SK-N-MC (cell line): ENCODE measurements around the gene CNPY2.

Source experiments
- DNase-seq: peaks from one replicate; pipeline ENCODE4 v3.0.0-alpha.2; 2011; ENCODE audit warnings: low read depth, low spot score
- H3K27ac ChIP-seq: fragments of 200-600 bp; sonication (generic); 2 replicates; pipeline ENCODE4 v1.5.1; 2016; ENCODE audit warnings: mixed run types
- H3K36me3 ChIP-seq: fragments of 200-600 bp; sonication (generic); 2 replicates; pipeline ENCODE4 v1.6.1; 2017; ENCODE audit warnings: antibody characterized with exemption, low read length, mixed read lengths; ENCODE audit not compliant: insufficient read depth
- H3K4me3 ChIP-seq: fragments of 200-600 bp; sonication (generic); 2 replicates; pipeline ENCODE4 v1.5.1; 2016
- H3K9ac ChIP-seq: fragments of 200-600 bp; sonication (generic); 2 replicates; pipeline ENCODE4 v1.8.0; 2017; ENCODE audit warnings: mixed run types, mixed read lengths; ENCODE audit not compliant: insufficient read length
- H3K9me3 ChIP-seq: fragments of 200-600 bp; sonication (generic); 2 replicates; pipeline ENCODE4 v1.6.1; 2017; ENCODE audit warnings: low read depth, mild to moderate bottlenecking, antibody characterized with exemption, low read length, moderate library complexity, mixed read lengths
- EZH2 ChIP-seq: fragments of 200-600 bp; sonication (generic); IDR thresholded peaks from one replicate; pipeline ENCODE4 v1.6.1; 2017; ENCODE audit warnings: antibody characterized with exemption
- FOXP2 ChIP-seq: optimal IDR thresholded peaks from 2 replicates; pipeline ENCODE3; 2011; ENCODE audit warnings: mild to moderate bottlenecking, moderate library complexity; ENCODE audit not compliant: insufficient read depth; ENCODE audit errors: extremely low read length, control extremely low read depth
- POLR2AphosphoS5 ChIP-seq: IDR thresholded peaks from 2 replicates; pipeline ENCODE4 v1.6.1; 2012; ENCODE audit warnings: mild to moderate bottlenecking, low read depth, low read length, borderline replicate concordance

The CNPY2 gene

GRCh38 chr12:56315622-56316473 lies at the start of gene CNPY2:
Gene CNPY2, minus strand, starts transcription at chr12:56315988. Its CDS starts 771 bp downstream, at chr12:56315217.
- H3K36me3 ChIP-seq = peaks cover 14% of the 10 kb centered on the region
- H3K9me3 ChIP-seq = no peaks in the 10 kb centered on the region
- peak within 1 kb of the TSS; percentile 98 for H3K4me3 ChIP-seq
- DNase-seq = peak; percentile 87
- no peak for TF ChIP-seq EZH2
- TF ChIP-seq POLR2AphosphoS5 = peak; percentile 94
- peak; percentile 74 for TF ChIP-seq FOXP2
- H3K9ac ChIP-seq = peak within 1 kb of the TSS; percentile 92
- peak within 1 kb of the TSS; percentile 88 for H3K27ac ChIP-seq

DNA sequence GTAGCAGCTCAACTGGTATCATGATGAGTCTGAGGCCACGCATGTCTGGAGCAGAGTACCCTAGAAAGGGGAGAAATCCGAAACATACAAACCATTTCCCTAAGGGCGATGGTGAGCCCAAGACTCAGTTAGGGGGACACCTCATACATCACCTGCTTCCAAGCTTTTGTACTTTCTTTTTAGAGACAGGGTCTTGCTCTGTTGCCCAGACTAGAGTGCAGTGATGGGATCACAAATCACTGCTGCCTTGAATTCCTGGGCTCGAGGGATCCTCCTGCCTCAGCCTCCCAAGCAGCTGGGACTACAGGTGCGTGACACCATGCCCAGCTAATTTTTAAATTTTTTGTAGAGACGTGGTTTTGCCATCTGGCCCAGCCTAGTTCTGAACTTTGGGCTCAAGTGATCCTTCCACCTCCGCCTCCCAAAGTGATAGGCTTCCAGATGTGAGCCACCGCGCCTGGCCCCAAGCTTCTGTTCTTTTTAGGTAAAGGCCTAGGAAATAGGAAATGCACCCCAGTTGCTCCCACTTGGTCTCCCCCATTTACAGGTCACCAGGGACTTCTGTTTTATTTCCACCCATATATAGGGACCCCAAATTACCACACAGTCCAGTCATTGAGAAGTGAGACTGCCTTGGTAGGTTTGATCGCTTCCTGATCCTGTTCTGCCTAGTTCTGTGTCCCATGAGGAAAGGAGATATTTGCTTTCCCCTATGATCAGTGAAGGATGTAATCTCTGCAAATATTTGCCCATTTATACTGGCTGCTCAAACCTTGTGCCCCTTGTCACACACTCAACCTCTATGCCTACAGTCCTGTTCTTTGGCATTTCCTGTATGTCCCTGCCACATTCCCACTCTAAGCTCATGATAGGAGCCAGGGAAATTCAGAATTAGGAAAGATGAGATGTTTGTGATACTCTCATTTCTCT lies 46.6 kb upstream of the CNPY2 start, which contains the start of gene APOF:
Gene APOF (minus strand): TSS at position 728 of the 930 bp plus-strand sequence. CDS start 112 bp downstream, at position 616.
- H3K36me3 ChIP-seq = no peaks in the 10 kb centered on the region
- no peak within 1 kb of the TSS for H3K4me3 ChIP-seq
- DNase-seq = no peak
- TF ChIP-seq POLR2AphosphoS5 (no peak), EZH2 (no peak), FOXP2 (no peak)
- H3K9me3 ChIP-seq = no peaks in the 10 kb centered on the region
- H3K9ac ChIP-seq = no peak within 1 kb of the TSS
- H3K27ac ChIP-seq = no peak within 1 kb of the TSS

DNA sequence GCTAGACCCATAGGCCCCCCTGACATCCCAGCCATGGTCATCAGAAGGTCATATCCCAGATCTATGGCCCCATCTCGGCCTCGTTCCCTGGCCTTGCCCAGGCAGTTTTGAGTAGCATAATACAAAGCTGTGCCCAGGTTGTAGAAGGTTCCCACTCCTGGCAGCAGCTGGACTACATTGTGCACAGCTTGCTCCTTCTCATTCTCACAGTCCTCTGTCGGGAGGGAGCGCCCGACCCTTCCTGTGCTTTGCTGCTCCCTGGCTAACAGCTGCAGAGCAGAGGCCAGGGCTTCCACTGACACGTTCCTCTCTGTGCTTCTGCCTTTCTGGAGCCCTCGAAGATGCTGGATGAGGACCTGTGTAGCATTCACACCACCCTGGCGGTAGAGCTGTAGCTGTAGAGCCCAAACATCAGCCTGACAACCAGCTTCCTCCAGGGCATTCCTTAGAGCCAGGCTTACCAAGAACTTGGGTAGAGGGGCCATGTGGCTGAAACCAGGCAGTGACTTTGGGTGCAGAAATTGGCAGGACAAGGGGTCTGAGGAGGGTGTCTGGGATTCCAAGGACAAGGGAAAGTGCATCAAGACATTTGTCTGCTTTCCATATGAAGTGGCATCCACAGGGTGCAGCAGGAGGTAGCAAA lies 45.8 kb upstream of the CNPY2 start:
- no peak overlapping the region for H3K27ac ChIP-seq
- H3K36me3 ChIP-seq = no peaks in the 10 kb centered on the region
- no peaks in the 10 kb centered on the region for H3K9me3 ChIP-seq
- DNase-seq = no peak
- H3K4me3 ChIP-seq = no peak overlapping the region
- TF ChIP-seq FOXP2 (no peak), EZH2 (no peak), POLR2AphosphoS5 (no peak)
- no peak overlapping the region for H3K9ac ChIP-seq

DNA sequence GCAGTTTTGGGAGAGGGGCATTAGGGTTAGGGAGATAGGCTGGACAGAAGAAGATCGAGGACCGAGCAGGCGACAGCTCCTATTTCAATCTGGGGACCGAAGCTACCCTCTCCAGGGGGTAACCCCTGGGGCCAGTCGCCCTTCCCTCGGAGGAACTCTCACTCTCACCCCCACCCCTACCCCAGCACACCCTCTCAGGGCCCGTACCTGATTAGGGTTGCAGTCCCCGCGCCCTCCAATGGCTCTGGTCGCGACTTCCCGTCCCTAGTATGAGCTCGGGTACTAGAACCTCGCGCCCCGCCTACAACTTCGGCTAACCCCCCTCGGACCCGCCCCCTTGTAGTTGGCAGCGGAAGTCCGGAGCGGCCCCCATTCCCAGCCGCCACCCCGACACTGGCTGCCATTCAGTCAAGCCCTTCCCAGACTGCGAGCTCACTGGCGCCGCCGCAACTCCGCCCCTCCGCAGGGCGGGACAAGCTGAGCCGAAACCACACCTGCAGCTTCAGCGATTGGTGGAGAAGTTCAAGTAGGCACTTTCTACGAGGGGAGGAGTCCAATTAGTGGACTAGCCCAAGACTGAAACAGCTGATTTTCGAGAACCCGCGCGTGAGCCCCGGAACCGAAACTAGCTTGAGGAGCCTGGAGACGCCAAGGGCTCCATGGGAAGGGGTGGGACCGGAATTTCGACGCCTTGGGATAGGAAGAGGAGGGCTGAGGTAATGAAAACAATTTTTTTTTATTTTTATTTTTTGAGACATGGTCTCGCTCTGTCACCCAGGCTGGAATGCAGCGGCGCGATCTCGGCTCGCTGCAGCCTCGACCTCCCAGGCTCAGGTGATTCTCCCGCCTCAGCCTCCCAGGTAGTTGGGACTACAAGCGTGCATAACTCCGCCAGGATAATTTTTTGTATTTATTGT lies 44.3 kb upstream of the CNPY2 start, which contains the start of gene STAT2:
Gene STAT2 (minus strand): TSS at position 257 of the 917 bp plus-strand sequence. CDS start 3,536 bp downstream, outside the sequence.
- Histone ChIP-seq H3K4me3 (peak within 1 kb of the TSS; percentile 91), H3K27ac (peak within 1 kb of the TSS; percentile 73), H3K9me3 (no peaks in the 10 kb centered on the region), H3K9ac (peak within 1 kb of the TSS; percentile 78), H3K36me3 (peaks cover 10% of the 10 kb centered on the region)
- TF ChIP-seq FOXP2 (no peak), POLR2AphosphoS5 (peak; percentile 73), EZH2 (no peak)
- DNase-seq = peak; percentile 99

GRCh38 chr12:56358836-56359532 lies 43.2 kb upstream of the CNPY2 start:
- H3K9ac ChIP-seq = peak overlapping the region; percentile 76
- peak; percentile 64 for DNase-seq
- H3K9me3 ChIP-seq = no peaks in the 10 kb centered on the region
- H3K4me3 ChIP-seq = peak overlapping the region; percentile 91
- no peak for TF ChIP-seq FOXP2
- TF ChIP-seq POLR2AphosphoS5 = no peak
- no peak for TF ChIP-seq EZH2
- peaks cover 21% of the 10 kb centered on the region for H3K36me3 ChIP-seq
- peak overlapping the region; percentile 56 for H3K27ac ChIP-seq

GRCh38 chr12:56351325-56351724 lies 35.5 kb upstream of the CNPY2 start:
- H3K36me3 ChIP-seq = peaks cover 49% of the 10 kb centered on the region

GRCh38 chr12:56350662-56351061 lies 34.9 kb upstream of the CNPY2 start:
- Histone ChIP-seq H3K36me3 (peaks cover 51% of the 10 kb centered on the region), H3K9me3 (no peaks in the 10 kb centered on the region), H3K9ac (no peak overlapping the region), H3K4me3 (no peak overlapping the region), H3K27ac (no peak overlapping the region)
- TF ChIP-seq FOXP2 = no peak
- TF ChIP-seq POLR2AphosphoS5 = no peak
- TF ChIP-seq EZH2 = no peak
- no peak for DNase-seq

More at GRCh38 chr12:56351325-56351724, 35.5 kb upstream of the CNPY2 start:
- TF ChIP-seq EZH2 (no peak), FOXP2 (no peak), POLR2AphosphoS5 (no peak)
- no peak overlapping the region for H3K27ac ChIP-seq
- H3K9me3 ChIP-seq = no peaks in the 10 kb centered on the region
- H3K9ac ChIP-seq = no peak overlapping the region
- no peak for DNase-seq
- no peak overlapping the region for H3K4me3 ChIP-seq
